Activated naive CD8-positive, alpha-beta T cell treated with anti-CD3 and anti-CD28 coated beads, Interleukin-2, amount 10 ng/mL, durations not matched to agents 7 days and 5 days (primary cell): ENCODE measurements around the gene DOP1A. TPM values are rescaled to one million over a fixed set of nuclear protein-coding genes. Genes with fewer than 3 reads are reported as not detected.
A peak's percentile ranks its signal among the peaks of the same experiment; 100 is the strongest.

Experiments
- ATAC-seq: fragments of 150-1000 bp; cut with Tn5 transposase; one replicate; pipeline ENCODE4 v1.10.0; 2021; ENCODE audit warnings: low read depth, moderate library complexity
- POLR2A ChIA-PET: fragments of 350-600 bp; sonication (Branson Sonifier 250); formaldehyde crosslinking; loops from one replicate; lab custom pipeline; 2021; ENCODE audit warnings: antibody characterized with exemption; lab: Charles Lee
- DNase-seq: peaks from one replicate; pipeline ENCODE4 v3.0.0; 2021
- H3K27ac Mint-ChIP-seq: one replicate; pipeline ENCODE4 v1.8.0; 2022; ENCODE audit warnings: mild to moderate bottlenecking, mixed read lengths
- H3K27me3 Mint-ChIP-seq: one replicate; pipeline ENCODE4 v1.8.0; 2022; ENCODE audit warnings: mild to moderate bottlenecking, moderate library complexity, mixed read lengths
- H3K36me3 Mint-ChIP-seq: one replicate; pipeline ENCODE4 v1.8.0; 2021; ENCODE audit warnings: mild to moderate bottlenecking, mixed read lengths
- H3K4me1 Mint-ChIP-seq: one replicate; pipeline ENCODE4 v1.8.0; 2021; ENCODE audit warnings: mixed read lengths
- H3K4me3 Mint-ChIP-seq: one replicate; pipeline ENCODE4 v1.8.0; 2022; ENCODE audit warnings: mild to moderate bottlenecking, moderate library complexity, mixed read lengths
- H3K9me3 Mint-ChIP-seq: one replicate; pipeline ENCODE4 v1.8.0; 2021; ENCODE audit warnings: mixed read lengths
- total RNA-seq, 2 experiments: library from RNA; stranded (reverse); gene quantifications; one replicate each; pipeline ENCODE4 v1.2.3, GENCODE V29; 2021

DOP1A gene
- total RNA-seq, 2 experiments from 2014 or later: 26.2 to 26.6 TPM

DNA sequence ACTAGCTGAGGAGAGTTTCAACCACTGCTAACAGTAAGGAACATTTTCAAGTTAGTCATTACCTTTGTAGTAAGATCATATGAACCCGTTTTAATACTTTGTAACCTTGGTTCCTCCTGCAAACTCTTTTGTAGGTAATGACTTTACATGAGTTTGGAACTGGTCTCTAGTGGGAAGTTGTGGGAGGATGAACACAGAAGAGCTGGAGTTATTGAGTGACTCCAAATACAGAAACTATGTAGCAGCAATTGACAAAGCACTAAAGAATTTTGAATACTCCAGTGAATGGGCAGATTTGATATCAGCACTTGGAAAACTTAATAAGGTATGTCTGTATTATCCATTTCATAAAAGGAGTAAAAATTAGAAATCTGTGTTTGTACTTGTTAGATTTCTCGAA, 29.3 kb downstream of the DOP1A start:
- H3K27ac Mint-ChIP-seq: no peak overlapping the region
- no peak overlapping the region for H3K4me3 Mint-ChIP-seq
- DNase-seq (no peak), ATAC-seq (no peak)
- H3K36me3 Mint-ChIP-seq: peaks cover 20% of the 10 kb centered on the region
- no peaks in the 10 kb centered on the region for H3K27me3 Mint-ChIP-seq
- POLR2A ChIA-PET: no interaction called here
- peaks cover 6% of the 10 kb centered on the region for H3K4me1 Mint-ChIP-seq
- peaks cover 3% of the 10 kb centered on the region for H3K9me3 Mint-ChIP-seq

DNA sequence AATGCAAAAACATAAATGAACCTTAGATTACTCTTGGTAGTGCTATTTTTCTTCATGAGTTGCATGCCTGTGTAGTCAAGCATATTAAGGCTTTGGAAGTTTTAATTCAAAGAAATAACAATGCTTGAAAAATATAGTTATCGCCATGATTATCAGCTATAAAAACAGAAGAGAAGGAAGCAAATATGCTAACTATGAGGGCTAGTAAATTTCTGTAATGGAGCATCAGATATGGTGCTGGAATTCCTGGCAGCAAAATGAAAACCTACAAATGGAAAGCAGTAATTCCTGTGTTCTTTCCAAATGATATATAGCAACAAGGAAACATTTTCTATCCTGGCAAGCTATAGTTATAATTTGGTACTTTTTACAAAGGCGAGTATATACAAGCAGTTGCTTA, 29.7 kb downstream of the DOP1A start:
- H3K36me3 Mint-ChIP-seq: peaks cover 24% of the 10 kb centered on the region
- no peak for DNase-seq
- ATAC-seq: no peak
- POLR2A ChIA-PET: no interaction called here
- no peak overlapping the region for H3K27ac Mint-ChIP-seq
- peaks cover 6% of the 10 kb centered on the region for H3K4me1 Mint-ChIP-seq
- H3K4me3 Mint-ChIP-seq: no peak overlapping the region
- peaks cover 3% of the 10 kb centered on the region for H3K9me3 Mint-ChIP-seq
- H3K27me3 Mint-ChIP-seq: no peaks in the 10 kb centered on the region

DNA sequence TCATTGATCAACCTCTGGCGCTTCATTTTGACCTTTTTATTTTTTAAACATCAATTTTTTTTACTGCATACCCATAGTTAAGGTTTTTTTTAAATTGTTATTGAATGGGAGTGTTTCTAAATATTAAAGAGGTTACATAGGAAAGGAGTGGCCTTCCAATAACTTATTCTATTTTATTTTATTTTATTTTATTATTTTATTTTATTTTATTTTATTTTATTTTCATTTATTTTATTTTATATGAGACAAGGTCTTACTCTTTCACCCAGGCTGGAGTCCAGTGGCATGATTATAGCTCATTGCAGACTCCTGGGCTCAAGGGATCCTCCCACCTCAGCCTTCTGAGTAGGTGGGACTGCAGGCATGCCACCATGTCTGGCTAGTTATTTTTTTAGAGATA, 30.2 kb downstream of the DOP1A start:
- no peak overlapping the region for H3K27ac Mint-ChIP-seq
- no peaks in the 10 kb centered on the region for H3K27me3 Mint-ChIP-seq
- peaks cover 3% of the 10 kb centered on the region for H3K9me3 Mint-ChIP-seq
- no peak for DNase-seq
- POLR2A ChIA-PET: no interaction called here
- peaks cover 28% of the 10 kb centered on the region for H3K36me3 Mint-ChIP-seq
- no peak overlapping the region for H3K4me3 Mint-ChIP-seq
- ATAC-seq: no peak
- H3K4me1 Mint-ChIP-seq: peaks cover 6% of the 10 kb centered on the region

DNA sequence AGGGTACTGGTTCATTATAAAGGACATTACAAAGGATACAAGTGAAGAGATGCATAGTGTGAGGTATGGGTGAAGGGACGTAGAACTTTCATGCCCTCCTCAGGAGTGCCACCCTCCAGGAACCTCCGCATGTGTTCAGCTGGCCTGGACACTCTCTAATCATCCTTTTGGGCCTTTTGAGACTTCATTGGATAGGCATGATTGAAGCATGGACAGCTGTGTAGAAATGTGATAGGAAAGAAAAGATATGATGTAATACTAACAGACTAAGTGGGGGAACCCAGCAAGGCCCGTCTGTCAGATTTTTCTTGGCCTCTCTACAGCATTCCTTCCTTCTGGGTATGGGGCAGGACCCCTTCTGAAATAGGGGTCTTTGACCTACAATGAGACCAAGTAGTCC, 31.1 kb downstream of the DOP1A start:
- ATAC-seq (no peak), DNase-seq (no peak)
- Mint-ChIP-seq H3K36me3 (peaks cover 36% of the 10 kb centered on the region), H3K9me3 (peaks cover 3% of the 10 kb centered on the region), H3K27ac (no peak overlapping the region), H3K4me1 (peaks cover 5% of the 10 kb centered on the region), H3K4me3 (no peak overlapping the region), H3K27me3 (no peaks in the 10 kb centered on the region)
- POLR2A ChIA-PET: no interaction called here

DNA sequence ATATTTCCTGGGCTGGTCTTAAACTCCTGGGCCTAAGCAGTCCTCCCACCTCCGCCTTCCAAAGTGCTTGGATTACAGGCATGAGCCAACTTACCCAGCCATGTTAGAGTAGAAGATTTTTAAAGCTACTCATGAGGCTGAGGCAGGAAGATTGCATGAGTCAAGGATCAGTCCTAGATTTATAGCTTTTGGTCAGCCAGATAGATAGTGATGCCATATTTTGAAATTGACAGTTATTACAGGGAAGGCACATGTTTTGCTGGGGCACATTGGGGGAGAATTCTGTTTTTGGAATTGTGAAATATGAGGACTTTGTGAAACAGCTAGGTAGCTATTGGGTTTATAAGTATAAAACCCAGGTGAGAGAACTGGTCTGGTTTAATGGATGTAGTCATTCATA, 40.9 kb downstream of the DOP1A start:
- POLR2A ChIA-PET: no interaction called here
- H3K36me3 Mint-ChIP-seq: peaks cover 28% of the 10 kb centered on the region
- H3K27ac Mint-ChIP-seq: no peak overlapping the region
- no peak for DNase-seq
- ATAC-seq: no peak
- no peak overlapping the region for H3K4me3 Mint-ChIP-seq
- H3K9me3 Mint-ChIP-seq: peaks cover 3% of the 10 kb centered on the region
- H3K27me3 Mint-ChIP-seq: no peaks in the 10 kb centered on the region
- peaks cover 3% of the 10 kb centered on the region for H3K4me1 Mint-ChIP-seq

DNA sequence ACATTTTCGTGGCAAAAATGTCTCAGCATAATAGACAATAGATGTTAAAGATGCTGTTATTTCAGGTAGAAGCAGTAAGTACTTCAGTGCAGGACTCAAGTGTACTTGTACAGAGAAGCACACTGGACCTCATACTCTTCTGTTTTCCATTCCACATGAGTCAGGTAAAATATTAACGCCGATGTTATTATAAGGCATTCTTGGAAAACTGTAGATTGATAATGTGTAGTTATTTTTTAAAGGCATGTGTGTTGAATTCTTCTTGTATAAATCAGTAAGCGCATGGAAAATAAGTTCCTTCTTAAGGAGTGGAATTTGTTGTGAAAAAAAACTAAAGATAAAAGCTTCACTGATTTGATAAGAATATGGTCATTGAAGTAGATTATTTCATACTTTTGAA, 45.8 kb downstream of the DOP1A start:
- H3K27me3 Mint-ChIP-seq: no peaks in the 10 kb centered on the region
- POLR2A ChIA-PET: no interaction called here
- H3K27ac Mint-ChIP-seq: no peak overlapping the region
- no peaks in the 10 kb centered on the region for H3K9me3 Mint-ChIP-seq
- H3K36me3 Mint-ChIP-seq: peaks cover 11% of the 10 kb centered on the region
- no peaks in the 10 kb centered on the region for H3K4me1 Mint-ChIP-seq
- ATAC-seq (no peak), DNase-seq (no peak)
- H3K4me3 Mint-ChIP-seq: no peak overlapping the region

DNA sequence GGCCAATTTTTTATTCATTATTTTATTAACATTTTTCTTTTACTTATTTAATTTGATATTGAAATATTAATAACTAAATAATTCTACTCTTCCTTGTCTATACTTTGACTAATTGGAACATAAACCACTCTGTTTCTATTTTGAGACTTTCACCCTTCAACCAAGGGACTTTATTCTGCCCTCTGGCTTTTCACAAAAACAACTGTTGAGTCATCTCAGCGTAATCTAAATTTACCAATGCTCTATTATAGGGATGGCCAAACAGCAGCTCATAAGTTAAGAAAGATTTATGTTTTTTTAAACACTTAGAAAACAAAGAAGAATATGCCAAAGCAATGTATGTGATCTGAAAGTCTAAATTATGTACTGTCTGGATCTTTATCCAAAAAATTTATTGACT, 46.7 kb downstream of the DOP1A start:
- Mint-ChIP-seq H3K4me3 (no peak overlapping the region), H3K36me3 (peaks cover 13% of the 10 kb centered on the region), H3K4me1 (no peaks in the 10 kb centered on the region), H3K9me3 (no peaks in the 10 kb centered on the region), H3K27me3 (no peaks in the 10 kb centered on the region), H3K27ac (no peak overlapping the region)
- POLR2A ChIA-PET: no interaction called here
- ATAC-seq (no peak), DNase-seq (no peak)

DNA sequence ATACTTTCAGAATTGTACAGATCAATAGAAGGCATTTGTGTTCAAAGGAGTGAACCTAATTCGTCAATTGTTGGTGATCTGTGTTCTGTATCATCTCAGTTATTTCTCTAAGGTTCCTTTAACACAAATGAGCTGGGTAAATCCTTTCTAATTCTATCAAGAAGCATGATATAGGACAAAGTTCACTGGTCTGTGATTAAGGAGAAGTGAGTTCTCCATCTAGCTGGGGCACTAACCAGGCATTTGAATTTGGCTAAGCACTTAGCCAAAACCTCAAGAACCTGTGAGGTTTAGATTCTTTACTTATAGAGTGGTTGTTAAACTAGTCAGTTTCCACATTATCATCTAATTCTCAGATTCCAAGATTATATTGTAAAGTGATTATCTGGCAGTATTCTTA, 50.3 kb downstream of the DOP1A start:
- Mint-ChIP-seq H3K4me3 (no peak overlapping the region), H3K9me3 (no peaks in the 10 kb centered on the region)
- POLR2A ChIA-PET: no interaction called here

DNA sequence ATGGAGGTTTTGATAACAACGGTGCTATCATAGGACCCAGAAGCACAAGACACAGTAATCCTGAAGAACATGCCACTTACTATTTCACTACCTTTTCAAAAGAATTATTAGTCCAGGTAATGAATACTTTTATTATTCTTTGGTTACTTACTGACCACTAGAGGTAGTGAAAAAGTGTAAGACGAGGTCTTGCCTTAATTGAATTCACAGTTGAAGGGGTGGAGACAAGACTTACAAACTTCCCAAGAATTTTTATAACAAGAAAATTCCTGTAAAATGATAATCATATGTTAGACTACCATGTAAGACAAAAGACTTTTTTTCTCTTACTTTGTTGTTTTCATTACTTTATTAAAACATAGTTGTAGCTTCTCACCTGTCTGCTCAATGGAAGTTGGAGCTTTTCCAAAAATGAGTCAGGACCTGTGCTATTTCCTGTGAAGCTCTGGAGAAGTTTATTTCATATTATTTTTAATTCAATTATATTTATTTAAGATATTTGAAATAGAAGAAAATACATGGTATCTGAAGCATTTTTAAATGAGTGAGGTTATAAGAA, 52.4 kb downstream of the DOP1A start:
- no peaks in the 10 kb centered on the region for H3K4me1 Mint-ChIP-seq
- POLR2A ChIA-PET: no interaction called here
- no peaks in the 10 kb centered on the region for H3K27me3 Mint-ChIP-seq
- no peak for ATAC-seq
- no peak for DNase-seq
- H3K36me3 Mint-ChIP-seq: peaks cover 14% of the 10 kb centered on the region
- H3K27ac Mint-ChIP-seq: no peak overlapping the region
- no peak overlapping the region for H3K4me3 Mint-ChIP-seq
- no peaks in the 10 kb centered on the region for H3K9me3 Mint-ChIP-seq

More for the DNA sequence above, 50.3 kb downstream of the DOP1A start:
- ATAC-seq (no peak), DNase-seq (no peak)
- Mint-ChIP-seq H3K27ac (no peak overlapping the region), H3K4me1 (no peaks in the 10 kb centered on the region), H3K36me3 (peaks cover 6% of the 10 kb centered on the region), H3K27me3 (no peaks in the 10 kb centered on the region)

DNA sequence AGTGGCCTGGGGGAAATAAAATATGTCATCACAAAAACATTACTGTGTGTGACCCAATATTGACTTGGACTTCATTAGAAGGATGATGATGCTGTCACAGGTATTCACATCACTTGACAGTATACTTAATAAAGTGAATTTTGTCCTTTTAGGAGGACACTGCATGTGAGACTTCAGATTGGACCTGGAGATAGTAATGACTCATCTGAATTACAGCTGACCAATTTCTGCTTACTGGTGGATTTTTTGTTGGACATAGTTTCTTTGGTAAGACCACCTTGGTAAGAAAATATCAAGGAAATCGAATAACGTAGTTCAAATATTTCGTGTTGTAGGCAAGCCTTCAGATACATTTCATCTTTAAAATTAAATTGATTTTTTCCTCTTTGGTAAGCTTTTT, 57.1 kb downstream of the DOP1A start:
- no peaks in the 10 kb centered on the region for H3K9me3 Mint-ChIP-seq
- no peak overlapping the region for H3K4me3 Mint-ChIP-seq
- H3K4me1 Mint-ChIP-seq: no peaks in the 10 kb centered on the region
- DNase-seq (no peak), ATAC-seq (no peak)
- no peaks in the 10 kb centered on the region for H3K27me3 Mint-ChIP-seq
- no peak overlapping the region for H3K27ac Mint-ChIP-seq
- POLR2A ChIA-PET: no interaction called here
- peaks cover 18% of the 10 kb centered on the region for H3K36me3 Mint-ChIP-seq

DNA sequence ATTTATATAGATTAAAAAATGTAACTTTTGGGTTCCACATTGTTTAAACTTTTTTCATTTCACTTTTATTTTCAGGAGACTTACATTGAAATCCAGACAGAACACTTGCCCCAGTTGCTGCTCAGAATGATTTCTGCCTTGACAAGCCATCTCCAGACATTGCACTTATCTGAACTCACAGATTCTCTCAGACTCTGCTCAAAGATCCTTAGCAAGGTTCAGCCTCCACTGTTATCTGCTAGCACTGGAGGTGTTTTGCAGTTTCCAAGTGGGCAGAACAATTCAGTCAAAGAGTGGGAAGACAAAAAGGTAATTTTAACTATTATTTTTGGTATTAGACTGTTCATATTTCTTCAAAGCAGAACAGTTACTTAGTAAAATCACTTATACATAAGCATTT, 58.0 kb downstream of the DOP1A start:
- H3K4me3 Mint-ChIP-seq: no peak overlapping the region
- H3K9me3 Mint-ChIP-seq: no peaks in the 10 kb centered on the region
- POLR2A ChIA-PET: no interaction called here
- H3K36me3 Mint-ChIP-seq: peaks cover 19% of the 10 kb centered on the region
- H3K27ac Mint-ChIP-seq: no peak overlapping the region
- no peaks in the 10 kb centered on the region for H3K27me3 Mint-ChIP-seq
- DNase-seq (no peak), ATAC-seq (no peak)
- no peaks in the 10 kb centered on the region for H3K4me1 Mint-ChIP-seq

DNA sequence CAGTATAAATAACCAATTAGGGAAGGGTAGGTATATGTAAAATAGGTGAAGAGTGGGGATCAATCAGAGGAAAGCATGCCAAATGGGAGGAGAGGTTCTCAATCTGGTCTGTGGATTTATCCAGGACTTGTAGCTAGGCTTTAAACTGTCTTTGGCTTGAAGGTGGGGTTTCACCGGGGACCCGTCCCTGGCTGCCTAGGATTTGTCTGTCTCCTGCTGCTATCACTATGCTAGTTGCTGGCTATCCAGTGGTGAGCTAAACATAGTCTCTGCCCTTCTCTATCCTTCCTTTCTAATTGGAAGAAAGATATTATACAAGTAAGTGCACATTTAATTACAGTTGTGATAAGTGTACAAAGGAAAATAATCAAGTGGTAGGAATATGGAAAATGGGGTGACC, 58.8 kb downstream of the DOP1A start:
- peaks cover 22% of the 10 kb centered on the region for H3K36me3 Mint-ChIP-seq
- no peaks in the 10 kb centered on the region for H3K27me3 Mint-ChIP-seq
- ATAC-seq (no peak), DNase-seq (no peak)
- H3K27ac Mint-ChIP-seq: no peak overlapping the region
- no peaks in the 10 kb centered on the region for H3K9me3 Mint-ChIP-seq
- no peaks in the 10 kb centered on the region for H3K4me1 Mint-ChIP-seq
- H3K4me3 Mint-ChIP-seq: no peak overlapping the region
- POLR2A ChIA-PET: no interaction called here

DNA sequence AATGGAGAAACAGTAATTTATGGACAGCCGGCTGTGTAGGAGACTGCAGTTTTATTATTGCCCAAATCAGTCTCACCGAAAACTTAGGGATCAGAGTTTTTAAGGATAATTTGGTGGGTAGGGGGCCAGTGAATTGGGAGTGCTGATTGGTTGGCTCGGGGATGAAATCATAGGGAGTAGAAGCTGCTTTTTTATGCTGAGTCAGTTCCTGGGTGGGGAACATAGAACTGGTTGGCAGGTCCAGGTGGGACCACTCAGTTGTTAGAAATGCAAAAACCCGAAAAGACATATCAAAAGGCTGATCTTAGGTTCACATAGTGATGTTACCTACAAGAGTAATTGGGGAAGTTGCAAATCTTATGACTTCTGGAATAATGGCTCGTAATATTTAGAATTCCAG, 59.3 kb downstream of the DOP1A start:
- no peak for DNase-seq
- ATAC-seq: no peak
- Mint-ChIP-seq H3K36me3 (peaks cover 22% of the 10 kb centered on the region), H3K27me3 (no peaks in the 10 kb centered on the region), H3K4me3 (no peak overlapping the region), H3K4me1 (no peaks in the 10 kb centered on the region), H3K9me3 (no peaks in the 10 kb centered on the region), H3K27ac (peak overlapping the region; percentile 0)
- POLR2A ChIA-PET: no interaction called here

DNA sequence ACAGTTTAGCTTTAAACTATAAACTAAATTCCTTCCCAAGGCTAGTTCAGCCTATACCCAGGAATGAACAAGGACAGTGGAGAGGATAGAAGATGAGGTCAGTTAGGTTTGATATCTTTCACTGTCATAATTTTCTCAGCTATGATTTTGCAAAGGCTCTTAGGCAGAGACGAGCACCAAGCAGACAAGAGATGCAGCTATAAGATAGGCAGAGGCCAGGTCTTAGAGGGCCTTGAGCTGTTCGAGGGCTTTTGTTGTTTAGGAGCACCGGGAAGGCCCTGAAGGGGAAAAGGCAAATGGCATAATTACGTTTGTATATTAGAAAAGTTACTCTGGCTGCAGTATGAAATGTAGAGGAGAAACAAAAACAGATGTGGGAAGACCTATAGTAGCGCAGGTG, 59.8 kb downstream of the DOP1A start:
- ATAC-seq (no peak), DNase-seq (no peak)
- Mint-ChIP-seq H3K4me1 (no peaks in the 10 kb centered on the region), H3K27ac (no peak overlapping the region), H3K9me3 (no peaks in the 10 kb centered on the region), H3K36me3 (peaks cover 22% of the 10 kb centered on the region), H3K4me3 (no peak overlapping the region), H3K27me3 (no peaks in the 10 kb centered on the region)
- POLR2A ChIA-PET: no interaction called here

DNA sequence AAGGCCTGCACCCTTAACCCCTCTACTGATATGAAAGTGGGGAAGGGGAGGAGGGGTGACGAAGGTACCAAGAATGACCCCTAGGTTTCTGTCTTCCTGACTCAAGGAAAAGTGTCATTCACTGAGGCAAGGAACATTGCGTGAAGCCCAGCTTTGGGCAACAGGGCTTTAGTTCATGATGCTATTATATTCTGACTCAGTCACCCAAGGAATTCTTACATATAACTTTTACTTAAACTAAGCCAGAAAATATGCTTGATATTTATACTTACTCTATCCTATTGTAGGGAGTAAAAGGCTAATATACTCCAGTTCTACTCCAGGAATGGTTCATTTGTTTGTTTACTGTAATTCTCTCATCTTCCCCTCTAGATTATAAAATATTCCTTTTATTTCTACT, 60.5 kb downstream of the DOP1A start:
- no peaks in the 10 kb centered on the region for H3K4me1 Mint-ChIP-seq
- H3K27ac Mint-ChIP-seq: no peak overlapping the region
- H3K27me3 Mint-ChIP-seq: no peaks in the 10 kb centered on the region
- no peak for DNase-seq
- H3K36me3 Mint-ChIP-seq: peaks cover 22% of the 10 kb centered on the region
- no peak for ATAC-seq
- POLR2A ChIA-PET: no interaction called here
- no peak overlapping the region for H3K4me3 Mint-ChIP-seq
- no peaks in the 10 kb centered on the region for H3K9me3 Mint-ChIP-seq
